GM20431 (cell line): Measurements from ENCODE around the gene USP47.

Experiments
- in situ Hi-C: fragments of 300-500 bp; cut with MseI, MboI; formaldehyde crosslinking; loops from one replicate; pipeline ENCODE4 v1.15.0; 2020; ENCODE audit warnings: low sequenced_read_pairs; ENCODE audit not compliant: unreplicated experiment

USP47 gene

DNA sequence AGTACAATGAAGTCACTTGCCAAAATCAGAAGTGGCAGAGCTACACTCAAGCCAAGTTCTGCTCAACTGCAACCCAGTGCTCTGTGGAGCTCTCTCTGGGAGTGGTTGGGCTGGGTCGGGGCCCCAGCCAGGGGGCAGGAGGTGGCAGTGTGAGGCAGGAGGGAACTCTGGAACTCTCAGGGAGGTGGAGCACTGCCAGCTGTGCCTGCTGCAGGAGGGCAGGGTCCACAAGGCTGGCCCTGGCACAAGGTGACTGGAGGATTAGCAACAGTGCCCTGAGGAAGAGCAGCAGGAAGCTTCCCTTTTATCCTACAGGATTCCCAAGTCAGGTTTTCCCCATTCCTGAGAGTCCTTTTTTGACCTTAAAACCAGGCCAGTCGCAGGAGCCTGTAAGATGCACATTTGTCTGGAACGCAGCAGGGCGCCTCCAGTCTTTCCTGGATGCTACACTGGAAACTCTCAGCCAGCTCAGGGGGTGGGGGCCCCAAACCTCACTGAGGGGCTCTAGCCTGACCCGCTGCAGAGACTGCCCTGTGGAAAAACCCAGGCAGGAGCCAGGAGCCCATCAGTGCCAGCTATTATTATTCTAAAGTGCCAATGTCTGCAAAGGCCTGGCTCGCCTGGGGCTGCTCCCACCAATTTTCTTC is 134.8 kb downstream of the USP47 start:
- in situ Hi-C loops, result no loop called here

DNA sequence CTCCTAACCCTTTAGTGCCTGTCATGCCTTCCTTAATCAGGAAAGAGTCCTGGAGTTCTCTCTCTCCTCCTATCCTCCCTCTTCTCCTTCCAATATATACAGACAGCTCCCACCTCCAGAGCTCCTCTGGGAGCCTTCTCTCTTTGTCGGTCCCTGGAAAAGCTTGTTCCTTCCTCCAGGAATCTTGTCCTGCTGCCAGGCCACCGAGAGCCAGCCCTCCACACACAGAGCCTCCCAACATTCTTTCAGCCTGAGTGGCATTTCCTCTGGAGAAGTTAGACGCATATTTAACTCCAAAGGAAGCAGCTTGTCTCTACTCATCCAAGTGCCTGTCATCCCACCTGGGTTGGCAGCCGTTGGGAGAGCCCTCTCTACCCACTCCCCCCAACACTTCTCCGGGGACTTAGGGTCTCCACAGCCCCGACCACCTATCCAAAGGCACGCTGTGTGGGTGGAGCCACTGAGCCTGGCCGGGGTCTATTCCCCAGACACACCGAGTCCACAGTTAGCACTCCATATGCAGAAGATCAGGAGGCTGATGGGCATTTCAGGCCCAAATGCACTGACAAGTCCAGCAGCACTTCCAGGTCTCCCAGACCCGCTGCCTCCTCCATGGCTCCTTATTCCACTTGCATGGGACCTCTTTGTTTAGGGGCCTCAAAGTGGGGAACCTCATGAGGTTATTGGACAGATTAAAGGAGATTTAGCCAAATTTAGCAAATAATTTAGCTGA is 135.6 kb downstream of the USP47 start:
- in situ Hi-C loops, result no loop called here

DNA sequence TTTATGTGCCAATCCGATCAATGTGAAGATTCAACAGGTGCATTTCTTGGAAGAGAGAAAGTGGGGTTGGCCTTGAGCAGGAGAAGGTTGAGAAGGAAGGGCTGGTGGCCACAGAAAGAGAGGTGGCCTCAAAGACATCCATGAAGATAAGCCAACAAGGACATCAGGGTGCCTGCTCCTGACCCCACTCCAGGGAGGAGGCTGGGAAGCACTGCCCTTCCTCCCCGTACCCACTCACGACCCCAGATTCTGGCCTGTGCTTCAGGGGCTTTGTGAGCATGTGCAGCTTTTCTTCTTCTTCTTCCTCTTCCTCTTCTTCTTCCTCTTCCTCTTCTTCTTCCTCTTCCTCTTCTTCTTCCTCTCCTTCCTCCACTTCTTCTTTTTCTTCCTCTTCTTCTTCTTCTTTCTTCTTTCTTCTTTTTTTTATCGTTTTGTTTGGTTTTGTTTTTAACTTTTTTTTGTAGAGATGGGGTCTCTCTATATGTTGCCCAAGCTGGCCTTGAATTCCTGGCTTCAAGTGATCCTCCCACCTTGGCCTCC is 136.4 kb downstream of the USP47 start:
- in situ Hi-C loops, result no loop called here

DNA sequence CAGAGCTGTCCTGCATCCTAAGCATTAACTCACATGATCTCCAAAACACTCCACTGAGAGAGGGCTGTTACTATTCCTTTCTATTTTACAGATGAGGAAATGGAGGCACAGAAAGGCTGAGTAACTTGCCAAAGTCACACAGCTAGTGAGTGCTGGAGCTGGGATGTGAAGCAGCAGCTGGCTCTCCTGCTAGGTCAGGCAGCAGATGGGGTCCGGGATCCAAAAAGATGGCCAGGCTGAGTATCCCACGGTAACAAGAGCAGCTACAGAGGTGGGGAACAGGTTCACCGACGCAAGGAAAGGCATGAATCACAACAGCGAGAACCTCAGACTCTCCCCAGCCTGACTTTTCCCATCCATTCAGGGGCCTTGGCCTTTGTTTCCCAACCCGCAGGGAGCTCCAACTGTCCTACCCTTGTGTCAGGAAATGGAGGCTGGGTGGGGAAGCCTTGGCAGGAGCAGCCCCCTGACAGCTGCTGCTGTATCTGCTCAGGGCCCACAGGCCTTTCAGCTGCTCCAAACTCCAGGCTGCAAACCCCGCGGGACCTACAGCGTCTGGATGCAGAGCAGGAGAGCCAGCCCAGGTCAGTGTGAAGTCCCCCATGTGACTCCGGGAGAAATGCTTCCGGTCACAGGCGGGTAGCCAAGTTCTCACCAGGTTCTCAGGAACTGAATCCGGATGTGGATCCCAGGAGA is 137.2 kb downstream of the USP47 start:
- in situ Hi-C loops, result no loop called here

DNA sequence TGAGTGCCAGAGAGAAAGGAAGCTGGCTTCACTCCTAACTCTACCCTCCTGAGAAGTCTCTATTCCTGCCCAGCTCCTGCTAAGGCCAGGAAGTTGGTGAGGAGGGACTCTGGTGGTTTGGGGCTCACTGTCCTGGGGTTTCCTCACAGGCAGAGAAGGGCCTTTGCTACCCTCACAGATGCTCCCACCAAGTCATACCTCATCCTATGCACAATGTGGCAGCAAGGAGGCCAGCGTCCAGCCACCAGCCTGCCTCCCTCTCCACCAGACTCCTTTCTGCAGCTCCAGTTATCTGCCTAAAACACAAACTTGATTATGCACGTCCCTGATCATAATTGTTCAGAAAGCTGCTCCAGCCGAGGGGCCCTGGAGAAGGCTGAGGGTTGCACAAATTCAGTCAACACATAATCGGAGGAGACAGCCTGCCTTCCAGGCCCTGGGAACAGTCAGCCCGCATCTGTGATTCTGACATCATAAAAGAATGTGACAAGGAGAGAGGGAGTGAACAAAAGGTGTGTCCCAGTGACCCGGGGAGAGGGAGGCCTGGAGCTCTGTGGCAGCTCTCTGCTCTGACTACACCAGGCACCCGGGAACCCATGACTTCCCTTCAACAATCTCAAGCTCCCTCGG is 137.8 kb downstream of the USP47 start:
- in situ Hi-C loops, result no loop called here

DNA sequence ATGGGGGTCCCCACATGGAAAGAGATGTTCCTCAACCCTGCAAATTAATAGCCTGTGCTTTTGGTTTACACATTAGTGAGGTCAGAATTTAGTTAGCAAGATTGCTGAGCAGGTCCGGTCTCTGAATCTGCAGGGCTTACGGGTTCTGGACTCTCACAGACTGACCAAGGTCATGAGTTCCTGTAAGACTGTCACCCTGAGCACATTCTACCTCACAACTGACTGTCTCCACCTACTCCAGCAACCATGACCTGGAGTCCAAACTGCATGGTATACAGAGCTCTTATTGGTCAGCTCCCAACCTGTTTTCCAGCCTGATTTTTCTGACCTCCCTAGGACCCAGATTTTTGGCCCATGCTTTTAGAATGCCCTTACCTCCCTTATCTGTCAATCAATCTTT is 138.4 kb downstream of the USP47 start:
- in situ Hi-C loops, result no loop called here

DNA sequence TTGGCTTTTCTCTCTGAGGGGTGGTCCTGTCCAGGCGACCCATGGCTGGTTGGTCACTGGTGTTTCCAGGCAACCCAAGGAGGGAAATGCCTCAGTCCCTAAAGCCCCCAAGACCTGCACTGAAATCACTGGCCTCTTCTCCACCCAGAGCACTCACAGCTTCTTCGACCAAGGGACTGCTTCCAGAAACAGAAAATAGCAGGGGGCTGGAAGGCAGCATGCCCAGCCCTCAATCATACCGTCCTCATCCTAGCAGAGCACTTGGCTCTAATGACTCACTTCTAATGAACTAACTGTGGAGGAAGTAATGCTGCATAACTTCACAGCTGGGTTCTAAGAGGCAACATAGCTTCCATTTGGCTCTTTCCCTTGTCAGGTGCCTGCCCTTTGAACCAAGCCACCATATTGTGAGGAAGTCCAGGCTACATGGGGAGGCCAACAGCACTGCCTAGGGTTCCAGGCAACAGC is 139.1 kb downstream of the USP47 start:
- in situ Hi-C loops, result no loop called here

DNA sequence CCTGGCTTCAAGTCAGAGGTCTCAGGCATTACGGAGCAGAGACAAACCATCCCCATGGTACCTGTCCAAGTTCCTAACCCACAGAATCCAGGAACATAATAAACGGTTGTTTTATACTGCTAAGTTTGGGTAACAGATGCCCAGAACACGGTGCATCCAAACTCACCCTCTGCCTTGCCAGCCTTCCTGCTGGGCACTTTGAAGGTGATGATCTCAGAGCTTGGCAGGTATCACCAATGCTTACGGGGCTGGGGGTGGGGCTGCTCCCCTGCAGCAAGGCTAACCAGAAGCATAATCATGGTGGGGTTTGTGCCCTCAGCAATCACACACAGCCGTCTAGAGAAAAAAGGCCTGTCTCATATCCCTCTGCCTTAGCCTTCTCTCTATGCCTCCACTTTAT is 139.6 kb downstream of the USP47 start:
- in situ Hi-C loops, result no loop called here

DNA sequence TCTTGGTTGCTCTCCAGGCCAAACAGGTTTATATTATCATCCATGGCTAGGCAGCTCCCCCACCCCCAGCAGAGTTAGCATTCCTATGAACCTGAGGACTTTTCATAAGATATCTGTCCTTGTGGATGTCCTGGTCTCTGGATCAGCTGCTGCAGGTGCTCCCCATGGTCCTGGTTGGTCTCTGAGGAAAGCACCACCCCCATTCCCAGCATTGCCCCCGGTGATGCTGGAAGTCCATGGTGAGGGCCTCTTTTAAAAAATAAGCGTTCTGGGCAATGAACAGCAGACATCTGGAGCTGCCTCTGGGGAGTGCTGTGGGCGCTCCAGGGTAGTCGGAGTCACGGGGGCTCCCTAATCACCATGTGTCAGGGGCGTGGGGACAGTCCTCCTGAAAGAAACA is 140.1 kb downstream of the USP47 start:
- in situ Hi-C loops, result no loop called here

DNA sequence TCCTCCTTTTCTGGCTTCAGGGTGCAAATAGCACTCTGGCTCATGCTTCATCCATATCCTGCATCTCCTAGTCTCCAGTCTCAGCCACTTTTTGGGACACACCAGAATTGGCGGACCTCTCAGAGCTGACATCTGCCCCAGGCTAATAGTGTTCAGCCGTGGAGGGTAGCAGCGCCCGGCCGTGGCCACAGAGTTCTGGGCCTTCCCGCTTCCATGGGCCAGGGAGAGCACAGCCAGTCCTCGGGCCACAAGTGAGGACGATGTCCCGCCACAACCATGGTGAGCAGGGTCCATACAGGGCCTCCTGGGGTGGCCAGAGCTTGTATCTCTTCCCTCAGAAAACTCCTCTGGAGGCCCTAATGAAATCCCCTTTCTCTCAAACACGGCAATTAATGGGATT is 140.7 kb downstream of the USP47 start:
- in situ Hi-C loops, result no loop called here

DNA sequence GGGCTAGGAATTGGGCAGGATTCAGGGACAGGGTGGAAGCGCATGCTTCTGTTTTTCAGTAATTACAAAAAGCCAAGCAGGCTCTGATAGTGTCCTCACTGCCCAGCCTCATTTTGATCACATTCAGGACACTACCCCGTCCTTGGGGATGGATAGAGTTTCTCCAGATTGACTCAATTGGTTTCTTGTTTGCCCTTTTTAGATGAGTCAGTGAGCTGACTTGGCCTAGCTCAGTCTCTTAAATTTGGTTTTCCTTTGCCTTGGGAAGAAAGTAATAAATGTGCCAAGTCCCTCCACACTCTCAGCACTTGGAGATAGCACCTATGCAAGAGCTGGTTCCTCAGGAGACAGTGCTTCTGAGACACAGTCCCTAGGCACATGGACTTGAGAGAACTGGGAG is 141.2 kb downstream of the USP47 start:
- in situ Hi-C loops, result no loop called here

DNA sequence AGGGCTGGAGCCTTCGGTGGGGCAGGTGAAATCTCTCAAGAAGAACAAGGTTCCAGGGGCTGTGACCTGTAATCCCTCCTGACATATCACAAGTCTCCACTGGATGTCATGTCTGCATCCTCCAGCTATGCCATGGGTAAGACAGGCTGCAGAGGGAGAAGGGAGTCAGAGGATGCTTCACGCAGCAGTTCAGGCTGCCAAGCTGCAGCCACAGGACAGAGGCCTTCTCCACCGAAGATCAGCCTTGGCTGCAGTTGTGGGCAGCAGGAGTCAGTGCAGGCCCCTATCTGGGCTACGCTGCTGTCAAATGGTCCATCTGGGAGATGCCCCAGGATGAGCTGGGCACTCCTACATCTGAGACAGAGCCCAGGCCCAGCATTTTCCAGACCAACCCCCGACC is 141.7 kb downstream of the USP47 start:
- in situ Hi-C loops, result no loop called here

DNA sequence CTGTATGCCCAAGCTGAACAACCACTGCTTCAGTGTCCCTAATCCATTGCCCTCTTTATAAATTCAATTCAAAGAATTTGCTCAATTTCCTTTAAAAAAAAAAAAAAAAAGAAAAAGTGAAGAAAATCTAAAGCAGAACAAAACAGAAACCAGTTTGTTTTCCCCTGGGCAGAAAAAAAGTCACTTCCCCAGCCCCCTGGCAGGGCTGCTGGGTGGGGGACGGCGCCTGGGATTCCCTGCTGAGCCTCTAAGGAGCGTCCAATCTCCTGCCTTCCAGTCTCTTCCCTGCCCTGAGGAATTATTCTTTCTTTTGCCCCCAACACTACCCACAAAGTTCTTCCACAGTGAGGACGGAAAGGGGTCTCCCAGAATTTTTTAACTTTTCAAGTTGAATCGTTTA is 142.8 kb downstream of the USP47 start:
- in situ Hi-C loops, result no loop called here

DNA sequence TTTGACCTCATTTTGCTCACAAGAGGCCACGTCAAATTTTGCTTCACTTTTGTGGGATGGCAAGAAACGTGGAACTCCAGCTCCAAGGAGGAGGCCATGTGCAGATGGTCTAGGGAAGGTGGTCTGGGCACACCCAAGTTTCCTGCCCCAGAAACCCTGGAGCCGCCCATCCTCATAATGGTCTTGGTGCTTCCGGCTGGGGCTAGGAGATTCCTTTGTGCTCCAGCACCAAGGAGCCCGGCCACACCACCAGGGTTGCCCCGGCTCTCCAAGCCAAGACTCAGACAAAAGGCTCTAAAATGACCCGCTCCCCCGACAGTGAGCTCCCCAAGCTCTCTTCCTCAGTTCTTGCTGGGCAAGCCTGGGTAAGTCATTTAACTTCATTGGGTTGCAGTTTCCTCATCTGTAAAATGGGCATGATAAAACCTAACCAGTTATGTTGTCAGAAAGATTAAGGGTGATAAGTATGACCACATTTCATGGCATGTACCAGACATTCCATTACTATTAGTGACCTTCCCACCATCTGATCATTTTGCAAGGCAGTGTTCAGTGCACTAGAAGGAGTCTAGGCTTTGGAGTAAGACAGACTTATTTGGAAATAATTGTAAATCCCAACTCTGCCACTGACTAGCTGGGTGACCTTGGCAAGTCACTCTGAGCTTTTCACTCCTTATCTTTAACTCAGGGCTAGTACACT is 143.4 kb downstream of the USP47 start:
- in situ Hi-C loops, result no loop called here

DNA sequence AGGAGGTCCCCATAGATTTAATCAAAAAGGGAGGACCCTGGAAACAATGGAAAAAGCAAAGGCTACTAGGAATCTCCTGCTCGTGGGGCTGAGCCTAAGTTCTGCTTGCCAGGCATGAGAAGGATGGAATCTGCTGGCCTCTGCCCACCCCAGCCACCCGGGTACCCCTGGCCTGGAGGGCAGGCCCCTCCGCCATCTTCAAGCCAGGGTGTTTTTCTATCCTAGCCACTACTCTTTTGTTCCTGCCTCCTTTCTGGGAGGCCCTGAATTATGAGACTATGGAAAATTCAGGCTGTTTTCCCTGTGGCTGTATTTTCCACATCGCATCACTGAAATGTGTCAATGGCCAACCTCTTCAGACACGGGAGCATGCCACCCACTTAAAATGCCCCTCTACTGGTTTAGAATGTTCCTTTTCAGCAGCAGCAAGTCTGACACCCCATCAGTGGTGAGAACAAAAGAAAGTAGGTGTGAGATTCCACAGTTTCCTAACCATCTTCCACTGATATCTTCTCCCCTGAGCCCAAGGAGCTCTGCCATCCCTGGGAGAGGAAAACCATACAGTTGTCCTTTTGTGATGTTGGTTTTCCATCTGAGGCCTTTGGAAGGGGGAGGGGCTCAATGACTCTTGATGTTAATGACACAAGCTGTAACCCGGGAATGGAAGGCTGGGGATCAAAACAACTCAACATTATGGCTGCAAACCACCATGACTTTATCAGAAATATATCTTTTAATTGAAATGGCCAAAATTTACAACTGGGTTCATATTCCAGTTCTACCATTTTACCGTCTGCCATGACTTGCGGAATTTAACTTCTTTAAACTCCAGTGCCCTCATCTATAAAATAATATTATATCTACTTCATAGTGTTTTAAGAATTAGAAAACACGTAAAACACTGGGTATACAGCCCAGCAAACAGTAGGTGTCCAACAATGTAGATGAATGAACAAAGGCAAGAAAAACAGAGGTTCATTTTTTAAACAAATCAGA is 144.5 kb downstream of the USP47 start:
- in situ Hi-C loops, result no loop called here

DNA sequence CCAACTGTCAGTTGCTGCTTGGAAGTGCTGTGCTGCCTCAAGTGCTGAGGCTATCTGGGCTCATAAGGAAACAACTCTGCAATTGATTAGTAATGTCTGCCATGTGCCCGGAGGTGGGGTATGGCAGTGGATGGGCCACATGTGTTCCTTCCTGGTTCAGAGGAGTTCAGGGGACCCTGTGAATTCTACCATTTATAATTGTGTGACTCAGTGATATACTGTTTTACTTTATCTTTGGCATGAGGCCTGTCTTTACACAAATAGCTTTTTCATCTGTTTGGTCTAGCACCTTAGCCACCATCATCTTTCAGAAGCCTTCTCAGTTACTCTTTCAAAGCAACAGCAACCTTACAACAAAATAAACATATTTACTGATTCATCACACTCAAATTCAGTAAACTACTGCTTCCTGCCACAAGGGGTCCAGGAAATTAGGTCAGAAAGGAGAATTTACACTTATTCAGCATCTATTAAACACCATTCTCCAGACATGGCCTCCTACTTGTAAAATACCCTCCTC is 145.8 kb downstream of the USP47 start:
- in situ Hi-C loops, result no loop called here

DNA sequence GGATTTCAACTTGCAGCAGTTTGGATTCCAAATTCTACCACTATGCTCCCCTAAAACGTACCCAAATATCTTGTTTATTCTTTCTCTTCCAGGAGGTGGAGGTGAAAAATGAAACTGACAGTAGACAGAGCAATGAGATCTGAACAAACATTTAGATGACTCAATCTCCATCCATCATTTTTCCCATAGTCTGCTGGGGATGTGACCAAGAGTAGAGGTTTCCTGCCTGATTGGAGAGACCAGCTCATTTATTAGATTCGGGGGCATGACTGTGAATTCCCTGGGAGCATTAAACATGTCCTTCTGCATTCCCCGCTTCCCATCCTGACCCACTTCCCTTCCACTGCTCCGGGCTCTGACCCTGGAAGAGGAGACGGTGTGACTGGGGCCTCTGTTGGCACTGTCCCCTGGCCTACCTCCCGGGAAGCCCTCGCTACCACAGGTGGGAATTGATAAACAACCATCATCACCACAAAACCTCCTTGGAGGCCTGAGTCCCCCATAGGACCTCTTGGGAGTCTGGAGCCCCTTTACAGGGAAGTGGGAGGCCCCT is 146.4 kb downstream of the USP47 start:
- in situ Hi-C loops, result no loop called here

DNA sequence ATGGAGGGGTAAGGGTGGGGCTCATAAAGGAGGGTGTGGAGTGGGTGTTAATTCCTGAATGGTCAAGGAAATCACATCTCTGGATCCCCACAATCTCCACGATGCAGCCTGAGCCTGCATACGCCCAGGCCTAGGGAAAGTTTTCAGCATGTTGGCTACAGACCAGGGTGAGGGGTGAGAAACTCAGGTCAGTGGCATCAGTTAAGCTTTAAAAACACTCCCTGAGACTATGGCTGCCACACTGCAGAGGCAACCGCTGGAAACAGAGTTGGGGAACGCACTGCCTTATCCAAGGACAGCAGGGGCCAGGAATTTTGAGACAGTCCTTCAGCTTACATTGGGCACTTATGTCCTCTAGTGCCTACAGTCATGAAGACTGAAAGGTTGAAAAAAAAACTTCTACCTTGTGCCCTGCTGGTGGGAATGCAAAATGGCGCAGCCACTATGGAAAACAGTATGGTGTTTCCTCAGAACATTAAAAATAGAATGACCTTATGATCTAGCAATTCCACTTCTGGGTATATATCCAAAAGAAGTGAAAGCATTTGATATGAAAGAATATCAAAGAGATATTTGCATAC is 147.0 kb downstream of the USP47 start:
- in situ Hi-C loops, result no loop called here
